T47D (cell line): Measurements from ENCODE around the gene MND1.
A peak's percentile ranks its signal among the peaks of the same experiment; 100 is the strongest.
"Not testable (repeated sequence)": the region's sequence is repeated elsewhere in the genome, so short reads cannot be mapped to it uniquely, and the experiment has no call there.

Source experiments
- DNase-seq, 2 experiments: peaks; one replicate each; pipeline versions ENCODE4 v3.0.0 to v3.0.0-alpha.2; 2011 to 2012; ENCODE audit warnings: low read depth in 1 of 2, low spot score in 1 of 2
- JUND ChIP-seq: IDR thresholded peaks from 2 replicates; pipeline ENCODE4 v1.6.1; 2012; ENCODE audit warnings: low read depth
- in situ Hi-C: cut with HindIII; loops from 2 replicates; pipeline ENCODE4 v1.10.0; 2016; ENCODE audit warnings: low sequenced_read_pairs, low pct_unique_long_range_greater_than_20kb

MND1 gene

GRCh38 chr4:153440475-153440874 lies 96.0 kb downstream of the MND1 start:
- in situ Hi-C loops, result no loop called here
- TF ChIP-seq JUND, result no peak
- no peak for DNase-seq

GRCh38 chr4:153447175-153447905 lies 102.9 kb downstream of the MND1 start:
- DNase-seq, result no peak
- no peak for TF ChIP-seq JUND
- in situ Hi-C loops, result no loop called here

- peak; percentile 2 to 29 for DNase-seq
- in situ Hi-C loops, result no loop called here
- no peak for TF ChIP-seq JUND
Measured at GRCh38 chr4:153448003-153448731, 103.7 kb downstream of the MND1 start.

GRCh38 chr4:153449338-153449737 lies 104.8 kb downstream of the MND1 start:
- no peak for DNase-seq
- in situ Hi-C loops, result no loop called here
- no peak for TF ChIP-seq JUND

GRCh38 chr4:153450544-153450917 lies 106.0 kb downstream of the MND1 start:
- in situ Hi-C loops, result no loop called here
- DNase-seq, result no peak
- TF ChIP-seq JUND, result no peak

GRCh38 chr4:153451145-153451544 lies 106.7 kb downstream of the MND1 start:
- in situ Hi-C loops, DNase-seq: not testable (repeated sequence)

- TF ChIP-seq JUND, result no peak
- no peak for DNase-seq
- in situ Hi-C loops, result no loop called here
Measured at GRCh38 chr4:153451911-153452657, 107.6 kb downstream of the MND1 start.

GRCh38 chr4:153452658-153453378 lies 108.3 kb downstream of the MND1 start:
- in situ Hi-C loops, result no loop called here
- DNase-seq, result no peak
- TF ChIP-seq JUND, result no peak

- DNase-seq, result no peak
- in situ Hi-C loops, result no loop called here
- TF ChIP-seq JUND, result no peak
Measured at GRCh38 chr4:153453402-153453801, 108.9 kb downstream of the MND1 start.

GRCh38 chr4:153458969-153459368 lies 114.5 kb downstream of the MND1 start:
- no peak for TF ChIP-seq JUND
- in situ Hi-C loops, result no loop called here
- no peak for DNase-seq

- DNase-seq, in situ Hi-C loops: not testable (repeated sequence)
Measured at GRCh38 chr4:153461549-153461948, 117.1 kb downstream of the MND1 start.

GRCh38 chr4:153464068-153464467 lies 119.6 kb downstream of the MND1 start:
- in situ Hi-C loops, result no loop called here
- TF ChIP-seq JUND, result no peak
- no peak for DNase-seq
